Urinary bladder (tissue), 4 donors: ENCODE measurements around the gene TRAT1. TPM values are rescaled to one million over a fixed set of nuclear protein-coding genes. Genes with fewer than 3 reads are reported as not detected.

Experiments
- DNase-seq: peaks from one replicate; pipeline ENCODE4 v3.0.0-alpha.2; 2015; ENCODE audit errors: extremely low spot score
- H3K27ac ChIP-seq: one replicate; pipeline ENCODE4 v1.5.1; 2013; ENCODE audit warnings: low read depth, mild to moderate bottlenecking, moderate library complexity
- H3K36me3 ChIP-seq: one replicate; pipeline ENCODE4 v1.6.1; 2013; ENCODE audit warnings: mild to moderate bottlenecking, moderate library complexity; ENCODE audit not compliant: insufficient read depth
- H3K4me1 ChIP-seq: one replicate; pipeline ENCODE4 v1.6.1; 2013; ENCODE audit warnings: mild to moderate bottlenecking, moderate library complexity; ENCODE audit not compliant: insufficient read depth
- H3K4me3 ChIP-seq: one replicate; pipeline ENCODE4 v1.5.1; 2013; ENCODE audit warnings: low read depth, low read length
- WGBS: extraction: QIAGEN DNeasy Blood & Tissue Kit; methylation state at CpG from one replicate; pipeline ENCODE4 v1.1.7; 2013; 5-methylcytosine and 5-hydroxymethylcytosine counted together
- polyA plus RNA-seq: library from polyadenylated mRNA; stranded (reverse); fragments of 200-250 nt; gene quantifications from one replicate; pipeline ENCODE4 v1.2.3, GENCODE V29; 2013
- total RNA-seq: library from RNA; depleted of rRNA; stranded (reverse); fragments of >200 nt; gene quantifications from one replicate; pipeline ENCODE4 v1.2.3, GENCODE V29; 2014
- donor health status: healthy with polysubstance abuse.
- donor health status: healthy.

Gene TRAT1
- total and polyA plus RNA-seq, 2 donors, result 0.34 to 0.95 TPM

- no peaks in the 10 kb centered on the region for H3K4me1 ChIP-seq
- no peaks in the 10 kb centered on the region for H3K36me3 ChIP-seq
- 85% methylated on average over 1 of the region's 1 CpG for WGBS
- DNase-seq, result no peak
- no peak overlapping the region for H3K27ac ChIP-seq
- no peak overlapping the region for H3K4me3 ChIP-seq
Measured at GRCh38 chr3:108883373-108883772, 60.8 kb downstream of the TRAT1 start.

- Histone ChIP-seq H3K4me1 (no peaks in the 10 kb centered on the region), H3K4me3 (no peak overlapping the region), H3K27ac (no peak overlapping the region), H3K36me3 (no peaks in the 10 kb centered on the region)
- no peak for DNase-seq
- 76% methylated on average over 4 of the region's 4 CpGs for WGBS
Measured at GRCh38 chr3:108887121-108887520, 64.5 kb downstream of the TRAT1 start.

DNA sequence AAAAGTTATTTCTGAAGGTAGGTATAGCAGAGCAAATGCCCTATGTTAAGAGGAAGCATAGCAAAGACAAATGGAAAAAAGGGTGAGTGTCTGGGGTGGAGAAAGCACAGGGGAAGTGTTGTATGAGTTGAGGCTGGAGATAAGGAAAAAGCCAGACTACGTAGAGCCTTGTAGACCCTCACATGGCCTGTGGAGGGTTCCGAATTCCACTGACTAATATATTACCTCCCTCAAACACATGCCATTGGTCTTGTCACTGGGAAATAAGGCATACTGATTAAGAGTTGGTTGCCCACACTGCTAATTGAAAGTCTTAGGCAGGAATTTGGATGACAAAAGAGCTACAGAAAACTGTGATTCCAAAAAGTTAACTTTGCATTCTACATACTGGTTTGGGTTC, 65.2 kb downstream of the TRAT1 start:
- no peak for DNase-seq
- Histone ChIP-seq H3K4me1 (no peaks in the 10 kb centered on the region), H3K27ac (no peak overlapping the region), H3K4me3 (no peak overlapping the region), H3K36me3 (no peaks in the 10 kb centered on the region)
- 83% methylated on average over 2 of the region's 2 CpGs for WGBS

- 82% methylated on average over 3 of the region's 3 CpGs for WGBS
- Histone ChIP-seq H3K4me1 (no peaks in the 10 kb centered on the region), H3K4me3 (no peak overlapping the region), H3K27ac (no peak overlapping the region), H3K36me3 (no peaks in the 10 kb centered on the region)
- no peak for DNase-seq
Measured at GRCh38 chr3:108891833-108892232, 69.2 kb downstream of the TRAT1 start.

DNA sequence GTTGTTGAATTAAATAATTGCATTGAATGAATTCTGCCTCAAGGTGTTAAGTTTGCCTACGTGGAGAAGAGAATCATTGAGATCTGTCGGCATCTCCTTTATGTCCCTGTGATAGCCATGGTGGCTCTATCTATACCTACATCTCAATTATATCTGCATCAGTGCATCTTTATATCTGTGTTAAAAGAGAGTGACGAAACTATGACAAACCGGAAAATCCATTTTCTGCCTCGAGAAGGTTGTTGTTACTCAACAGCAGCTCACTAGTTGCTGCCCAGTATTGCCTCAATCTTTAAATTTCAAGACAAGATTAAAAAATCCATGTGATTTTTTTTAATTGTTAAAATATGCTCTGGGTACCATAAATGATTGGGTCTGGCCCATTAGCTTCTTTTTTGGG, 72.4 kb downstream of the TRAT1 start:
- Histone ChIP-seq H3K36me3 (no peaks in the 10 kb centered on the region), H3K4me1 (no peaks in the 10 kb centered on the region), H3K4me3 (no peak overlapping the region), H3K27ac (no peak overlapping the region)
- DNase-seq, result no peak
- 88% methylated on average over 5 of the region's 5 CpGs for WGBS

- Histone ChIP-seq H3K36me3 (no peaks in the 10 kb centered on the region), H3K4me1 (no peaks in the 10 kb centered on the region), H3K27ac (no peak overlapping the region), H3K4me3 (no peak overlapping the region)
- no peak for DNase-seq
- WGBS, result 55% methylated on average over 3 of the region's 3 CpGs
Measured at GRCh38 chr3:108897883-108898282, 75.3 kb downstream of the TRAT1 start.

DNA sequence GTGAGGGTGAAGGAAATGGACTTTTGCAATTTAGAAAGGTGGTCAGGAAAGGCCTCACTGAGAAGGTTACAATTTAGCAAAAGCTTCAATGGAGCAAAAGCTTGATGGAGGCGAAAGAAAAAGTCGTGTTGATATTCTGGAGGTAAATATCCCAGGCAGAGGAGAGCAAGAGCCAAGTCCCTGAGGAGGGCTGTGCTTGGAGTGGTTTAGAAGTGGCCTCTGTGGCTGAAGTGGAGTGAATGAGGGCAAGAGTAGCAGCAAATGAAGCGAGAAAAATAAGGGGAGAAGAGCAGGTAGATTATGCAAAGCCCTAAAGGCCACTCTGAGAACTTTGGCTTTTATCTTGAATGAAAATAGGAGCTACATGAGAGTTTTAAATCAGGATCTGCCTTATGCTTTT, 76.9 kb downstream of the TRAT1 start:
- Histone ChIP-seq H3K4me3 (no peak overlapping the region), H3K27ac (no peak overlapping the region), H3K4me1 (no peaks in the 10 kb centered on the region), H3K36me3 (no peaks in the 10 kb centered on the region)
- 86% methylated on average over 3 of the region's 3 CpGs for WGBS
- no peak for DNase-seq

Other genes starting within 250 kb of the TRAT1 start
- 28.2 TPM for gene CIP2A, start 233.3 kb upstream of the TRAT1 start, total RNA-seq
- 2.6 TPM for gene CIP2A, start 233.3 kb upstream of the TRAT1 start, polyA plus RNA-seq
- 39.2 TPM for gene DZIP3, start 233.1 kb upstream of the TRAT1 start, total RNA-seq
- gene DZIP3, start 233.1 kb upstream of the TRAT1 start, polyA plus RNA-seq, result 8.2 TPM
- not detected for gene RETNLB, start 65.4 kb upstream of the TRAT1 start, total RNA-seq
- not detected for gene RETNLB, start 65.4 kb upstream of the TRAT1 start, polyA plus RNA-seq
- gene GUCA1C, start 131.1 kb downstream of the TRAT1 start, total RNA-seq, result not detected
- gene GUCA1C, start 131.1 kb downstream of the TRAT1 start, polyA plus RNA-seq, result 0.28 TPM